NT2/D1 (cell line): ENCODE measurements around the gene SHB.
A peak's percentile ranks its signal among the peaks of the same experiment; 100 is the strongest.

Source experiments
- DNase-seq: peaks from one replicate; pipeline ENCODE4 v3.0.0-alpha.2; 2011; ENCODE audit warnings: low read depth, low spot score
- H3K27me3 ChIP-seq: 2 replicates; pipeline ENCODE4 v1.6.0; 2011; ENCODE audit warnings: mild to moderate bottlenecking; ENCODE audit not compliant: insufficient read length, insufficient read depth
- H3K36me3 ChIP-seq: 2 replicates; pipeline ENCODE4 v1.6.1; 2011; ENCODE audit warnings: mild to moderate bottlenecking, low read length, mixed read lengths; ENCODE audit not compliant: insufficient read depth, insufficient read length
- H3K4me1 ChIP-seq: 2 replicates; pipeline ENCODE4 v1.5.1; 2011; ENCODE audit not compliant: insufficient read depth, insufficient read length
- H3K4me3 ChIP-seq: 2 replicates; pipeline ENCODE4 v1.5.1; 2011; ENCODE audit warnings: low read depth; ENCODE audit not compliant: insufficient read length
- H3K9ac ChIP-seq: 2 replicates; pipeline ENCODE4 v1.6.0; 2011; ENCODE audit warnings: low read depth; ENCODE audit not compliant: insufficient read length
- H3K9me3 ChIP-seq: 2 replicates; pipeline ENCODE4 v1.5.1; 2011; ENCODE audit warnings: mild to moderate bottlenecking, low read length; ENCODE audit not compliant: insufficient read depth
- SUZ12 ChIP-seq: IDR thresholded peaks from 2 replicates; pipeline ENCODE4 v1.6.1; 2011; ENCODE audit not compliant: insufficient read length, insufficient read depth; ENCODE audit errors: extremely low read depth
- YY1 ChIP-seq: IDR thresholded peaks from 2 replicates; pipeline ENCODE4 v1.6.1; 2011; ENCODE audit not compliant: insufficient read length, insufficient read depth
- ZNF274 ChIP-seq: IDR thresholded peaks from 2 replicates; pipeline ENCODE4 v1.6.1; 2011; ENCODE audit warnings: mild to moderate bottlenecking, low read depth, low read length

The SHB gene

DNA sequence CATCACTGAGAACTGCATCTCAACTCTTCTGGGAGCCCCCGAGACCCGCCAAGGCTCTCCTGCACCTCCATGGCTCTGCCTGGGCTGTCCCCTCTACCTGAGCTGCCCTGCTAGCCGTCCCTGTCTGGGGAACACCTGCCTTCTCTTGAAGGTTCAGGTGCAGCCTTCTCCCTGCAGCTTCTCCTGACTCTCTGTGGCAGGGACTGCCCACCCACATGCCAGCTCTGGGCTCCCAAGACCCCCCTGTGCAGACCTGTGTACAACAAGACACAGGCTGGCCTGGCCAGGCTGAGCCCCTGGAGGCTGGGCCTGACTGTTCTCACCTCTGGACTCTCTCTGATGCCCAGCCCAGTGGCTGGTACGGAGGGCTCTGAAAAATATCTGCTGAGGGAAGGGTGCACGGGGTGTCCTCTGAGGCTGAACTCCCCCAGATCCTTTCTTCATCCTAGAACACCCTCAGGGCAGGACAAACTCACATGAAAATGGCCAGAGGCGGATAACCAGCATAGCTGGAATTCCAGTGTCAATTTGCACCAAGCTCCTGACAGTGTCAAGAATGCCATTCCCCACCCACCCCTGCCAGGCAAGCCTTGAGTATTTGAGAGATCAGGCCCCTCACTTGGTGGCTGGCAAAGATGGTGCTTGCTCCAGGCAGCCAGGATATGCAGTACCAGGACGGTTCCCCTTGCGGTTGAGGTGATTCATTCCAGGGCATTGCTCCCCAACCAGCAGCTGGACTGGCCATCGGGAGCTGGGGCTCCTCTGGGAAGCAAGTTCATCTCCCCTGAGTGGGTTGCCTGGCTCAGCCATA, 124.2 kb downstream of the SHB start:
- peak; percentile 66 for DNase-seq
- no peaks in the 10 kb centered on the region for H3K27me3 ChIP-seq
- H3K4me3 ChIP-seq, result no peak overlapping the region
- peaks cover 91% of the 10 kb centered on the region for H3K36me3 ChIP-seq
- TF ChIP-seq SUZ12 (no peak), YY1 (no peak), ZNF274 (no peak)
- no peaks in the 10 kb centered on the region for H3K9me3 ChIP-seq
- H3K4me1 ChIP-seq, result peaks cover 23% of the 10 kb centered on the region
- no peak overlapping the region for H3K9ac ChIP-seq

DNA sequence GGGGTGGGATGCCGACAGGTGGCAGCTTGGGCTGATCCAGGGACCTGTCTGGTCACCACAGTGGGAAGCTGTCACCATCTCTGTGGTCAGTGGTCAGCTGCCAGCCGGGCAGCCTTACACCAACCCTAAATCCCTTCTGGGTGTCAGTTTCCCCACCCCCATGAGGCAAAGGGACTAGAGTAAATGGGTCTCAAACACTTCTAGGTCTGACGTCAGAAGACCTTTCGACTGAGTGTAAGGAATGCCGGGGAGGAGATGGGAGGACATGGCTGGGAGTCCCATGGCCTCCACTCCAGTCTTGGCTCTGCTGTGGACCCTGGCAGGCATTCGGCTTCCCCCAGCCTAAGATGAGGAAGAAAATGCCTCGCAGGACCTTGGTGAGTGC, 124.8 kb downstream of the SHB start:
- DNase-seq, result no peak
- H3K4me3 ChIP-seq, result no peak overlapping the region
- TF ChIP-seq SUZ12, result no peak
- no peak for TF ChIP-seq ZNF274
- TF ChIP-seq YY1, result no peak
- no peaks in the 10 kb centered on the region for H3K9me3 ChIP-seq
- peaks cover 91% of the 10 kb centered on the region for H3K36me3 ChIP-seq
- H3K27me3 ChIP-seq, result no peaks in the 10 kb centered on the region
- peaks cover 23% of the 10 kb centered on the region for H3K4me1 ChIP-seq
- no peak overlapping the region for H3K9ac ChIP-seq

DNA sequence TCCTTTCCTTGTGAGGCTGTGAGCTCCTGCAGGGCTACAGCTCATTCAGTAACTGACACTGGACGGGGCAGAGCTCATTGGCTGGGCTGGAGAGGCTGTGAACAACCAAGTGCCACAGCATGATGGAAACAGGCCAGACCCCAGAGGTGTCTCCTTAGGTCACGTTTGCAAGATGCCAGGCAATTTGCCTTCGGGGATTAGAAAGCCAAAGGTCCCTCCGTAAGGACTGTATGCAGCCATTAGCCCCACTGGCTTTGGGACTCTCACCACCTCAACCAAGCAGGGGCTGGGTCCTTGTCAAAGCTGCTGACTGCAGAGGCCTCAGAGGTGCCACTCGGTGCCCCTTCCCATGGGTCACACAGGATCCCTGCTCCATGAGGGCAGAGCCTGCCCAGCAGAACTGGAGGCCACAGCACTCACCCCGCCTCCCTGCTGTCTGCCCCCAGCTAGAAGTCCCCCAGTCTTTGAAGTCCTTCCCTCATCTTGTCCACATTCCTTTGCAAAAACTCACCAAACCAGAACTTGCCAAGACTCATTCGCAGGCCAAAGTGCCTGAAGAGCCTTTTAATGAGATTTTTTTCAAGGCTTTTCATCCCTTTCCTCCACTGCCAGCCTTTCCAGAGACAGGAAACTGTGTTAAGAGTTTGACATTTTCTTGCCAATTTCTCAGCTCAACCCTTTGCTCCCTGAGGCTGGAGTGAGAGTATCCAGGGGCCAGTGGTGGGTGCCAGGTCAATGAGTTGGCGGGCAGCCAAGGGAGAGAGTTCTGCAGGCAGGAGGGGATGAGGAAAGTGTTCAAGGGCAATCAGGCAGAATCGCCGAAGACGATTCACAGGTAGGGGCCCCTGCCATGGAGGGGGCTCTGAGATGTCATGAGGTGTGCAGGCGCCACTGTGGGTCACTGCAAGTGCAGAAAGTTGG, 125.4 kb downstream of the SHB start:
- peaks cover 27% of the 10 kb centered on the region for H3K4me1 ChIP-seq
- H3K9ac ChIP-seq, result no peak overlapping the region
- H3K9me3 ChIP-seq, result no peaks in the 10 kb centered on the region
- no peak for TF ChIP-seq YY1
- TF ChIP-seq ZNF274, result no peak
- no peak for TF ChIP-seq SUZ12
- DNase-seq, result no peak
- no peak overlapping the region for H3K4me3 ChIP-seq
- H3K36me3 ChIP-seq, result peaks cover 94% of the 10 kb centered on the region
- no peaks in the 10 kb centered on the region for H3K27me3 ChIP-seq

DNA sequence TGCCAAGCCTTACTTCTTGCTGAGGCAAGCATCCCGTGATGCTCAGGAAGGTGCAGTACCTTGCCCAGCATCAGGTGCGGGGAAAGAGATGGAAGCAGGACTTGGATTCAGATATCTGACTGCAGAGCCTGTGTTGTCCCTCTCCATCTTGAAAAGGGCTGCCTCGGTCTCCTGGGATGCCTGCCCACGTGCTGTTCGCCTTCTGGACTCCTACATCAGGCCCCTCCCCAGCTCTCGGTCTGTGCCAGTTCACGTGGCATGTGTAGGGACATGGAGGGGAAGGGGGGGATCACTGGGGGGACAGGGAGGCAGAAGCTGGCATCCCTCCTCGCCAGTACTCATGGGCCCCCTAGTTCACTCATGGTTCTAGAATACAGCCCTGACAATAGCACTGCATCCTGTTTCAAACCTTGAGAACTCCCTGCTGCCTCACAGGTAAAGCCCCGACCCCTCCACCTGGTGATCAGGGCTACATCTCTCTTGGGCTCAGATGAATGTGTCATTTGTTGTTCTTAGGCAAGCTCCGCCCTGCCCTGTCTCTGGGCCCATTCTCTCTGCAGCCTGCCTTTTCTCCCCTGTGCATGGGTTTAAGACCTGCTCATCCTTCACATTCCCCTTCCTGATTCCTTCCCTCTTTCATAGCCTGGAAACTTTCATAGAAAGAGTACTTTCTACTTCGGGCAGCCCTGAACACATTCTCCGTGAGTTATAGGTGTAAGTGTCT, 126.2 kb downstream of the SHB start:
- Histone ChIP-seq H3K9ac (no peak overlapping the region), H3K36me3 (peaks cover 89% of the 10 kb centered on the region), H3K4me3 (no peak overlapping the region), H3K9me3 (no peaks in the 10 kb centered on the region), H3K27me3 (no peaks in the 10 kb centered on the region), H3K4me1 (peaks cover 34% of the 10 kb centered on the region)
- DNase-seq, result no peak
- no peak for TF ChIP-seq ZNF274
- TF ChIP-seq YY1, result no peak
- no peak for TF ChIP-seq SUZ12

DNA sequence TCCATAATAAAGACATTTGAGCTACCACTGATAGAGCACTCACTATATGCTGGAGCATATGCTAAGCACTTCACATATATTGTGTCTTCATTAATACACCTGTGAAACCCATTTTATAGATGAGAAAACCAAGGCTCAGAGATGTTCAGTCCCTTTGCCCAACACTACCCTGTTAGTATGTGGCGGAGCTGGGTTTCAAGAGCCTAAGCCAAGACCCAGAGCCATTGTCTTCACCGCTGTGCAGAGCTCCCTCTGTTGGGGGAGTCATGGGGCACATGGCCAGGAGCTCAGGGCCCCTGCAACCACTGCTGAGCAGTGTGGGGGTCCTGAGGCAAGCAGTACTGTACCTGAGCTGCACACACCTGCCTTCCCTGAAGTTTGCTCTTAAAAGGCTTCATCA, 127.8 kb downstream of the SHB start:
- H3K4me3 ChIP-seq, result no peak overlapping the region
- no peaks in the 10 kb centered on the region for H3K9me3 ChIP-seq
- TF ChIP-seq SUZ12, result no peak
- TF ChIP-seq ZNF274, result no peak
- TF ChIP-seq YY1, result no peak
- DNase-seq, result no peak
- no peak overlapping the region for H3K9ac ChIP-seq
- peaks cover 79% of the 10 kb centered on the region for H3K36me3 ChIP-seq
- no peaks in the 10 kb centered on the region for H3K27me3 ChIP-seq
- H3K4me1 ChIP-seq, result peaks cover 40% of the 10 kb centered on the region

DNA sequence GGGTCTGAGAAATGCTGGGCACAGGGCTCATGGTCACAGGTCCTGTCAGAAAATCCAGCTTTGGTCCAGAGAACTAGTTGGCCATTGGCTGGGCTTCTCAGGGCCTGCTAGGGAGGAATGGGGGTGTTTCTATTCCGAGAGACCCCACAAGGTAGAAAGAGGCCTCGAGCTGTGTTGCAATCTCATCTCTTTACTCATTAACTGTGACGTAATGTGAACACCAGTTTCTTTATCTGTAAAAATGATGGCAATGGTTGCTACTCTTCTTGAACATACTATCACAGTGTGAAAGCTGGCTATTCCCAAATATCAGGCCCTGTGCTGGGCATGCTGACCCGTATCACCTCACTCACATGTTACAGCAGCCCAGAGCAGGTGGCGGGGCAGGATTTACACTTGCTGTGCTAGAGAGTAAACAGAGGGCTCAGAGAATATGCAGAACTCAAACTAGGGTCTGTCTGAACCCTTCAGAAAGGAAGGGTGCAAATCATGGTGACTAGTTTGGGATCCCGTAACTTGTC, 129.4 kb downstream of the SHB start:
- no peak for DNase-seq
- H3K9ac ChIP-seq, result no peak overlapping the region
- peaks cover 29% of the 10 kb centered on the region for H3K4me1 ChIP-seq
- peaks cover 75% of the 10 kb centered on the region for H3K36me3 ChIP-seq
- H3K27me3 ChIP-seq, result no peaks in the 10 kb centered on the region
- no peak overlapping the region for H3K4me3 ChIP-seq
- TF ChIP-seq ZNF274 (no peak), YY1 (no peak), SUZ12 (no peak)
- no peaks in the 10 kb centered on the region for H3K9me3 ChIP-seq
